Natural killer cell (primary cell): ENCODE results near the gene OR8D2. TPM values are rescaled to one million over a fixed set of nuclear protein-coding genes. Genes with fewer than 3 reads are reported as not detected.

Source experiments
- ATAC-seq, 3 donors: fragments of 150-1000 bp in 2 of 3; fragments of 200-7000 bp in 1 of 3; cut with Tn5 transposase; 1 replicate in 1 of 3; 2 replicates in 2 of 3; pipeline ENCODE4 v1.10.0; 2021; ENCODE audit warnings: mild to moderate bottlenecking in 2 of 3, moderate library complexity in 2 of 3
- DNase-seq, 2 donors: peaks; one replicate each; pipeline versions ENCODE4 v3.0.0 to v3.0.0-alpha.2; 2013 to 2021; ENCODE audit warnings: mixed read lengths in 1 of 2
- H3K27ac ChIP-seq: one replicate; pipeline ENCODE4 v1.5.1; 2013; ENCODE audit warnings: mild to moderate bottlenecking, low read length
- H3K27me3 ChIP-seq: one replicate; pipeline ENCODE4 v1.6.1; 2013; ENCODE audit warnings: low read length; ENCODE audit not compliant: control insufficient read depth, insufficient read depth
- H3K36me3 ChIP-seq: one replicate; pipeline ENCODE4 v1.6.1; 2013; ENCODE audit warnings: low read length; ENCODE audit not compliant: control insufficient read depth, insufficient read depth
- H3K4me1 ChIP-seq: one replicate; pipeline ENCODE4 v1.6.1; 2013; ENCODE audit warnings: low read length; ENCODE audit not compliant: control insufficient read depth, insufficient read depth
- H3K4me3 ChIP-seq: one replicate; pipeline ENCODE4 v1.5.1; 2013; ENCODE audit warnings: low read length
- H3K9me3 ChIP-seq: one replicate; pipeline ENCODE4 v1.6.1; 2013; ENCODE audit warnings: low read length; ENCODE audit not compliant: control insufficient read depth, insufficient read depth
- H3K27ac Mint-ChIP-seq, 2 donors: one replicate each; pipeline ENCODE4 v1.8.0; 2022; ENCODE audit warnings: mild to moderate bottlenecking in 2 of 2, mixed read lengths in 2 of 2, moderate library complexity in 1 of 2
- H3K27me3 Mint-ChIP-seq, 2 donors: one replicate each; pipeline ENCODE4 v1.8.0; 2022; ENCODE audit warnings: low read depth in 2 of 2, mixed read lengths in 2 of 2
- H3K36me3 Mint-ChIP-seq: one replicate; pipeline ENCODE4 v1.8.0; 2022; ENCODE audit warnings: mixed read lengths
- H3K4me1 Mint-ChIP-seq, 2 donors: one replicate each; pipeline ENCODE4 v1.8.0; 2022; ENCODE audit warnings: mixed read lengths in 2 of 2
- H3K4me3 Mint-ChIP-seq: one replicate; pipeline ENCODE4 v1.8.0; 2022; ENCODE audit warnings: mild to moderate bottlenecking, moderate library complexity, mixed read lengths
- H3K9me3 Mint-ChIP-seq, 2 donors: one replicate each; pipeline ENCODE4 v1.8.0; 2022; ENCODE audit warnings: mixed read lengths in 2 of 2
- WGBS: methylation state at CpG from one replicate; pipeline ENCODE4 v1.1.7; 2013; ENCODE audit warnings: missing lambda C conversion rate; ENCODE audit not compliant: insufficient coverage; 5-methylcytosine and 5-hydroxymethylcytosine counted together
- intact Hi-C: fragments of 100-400 bp; cut with micrococcal nuclease; formaldehyde crosslinking; loops from one replicate; pipeline ENCODE4 v1.14.2; 2022
- total RNA-seq, 4 donors: library from RNA; stranded (reverse); fragments of 120-200 nt in 1 of 4; gene quantifications; one replicate each; pipeline versions ENCODE4 v1.2.3 to v1.2.4, GENCODE V29; 2013 to 2022
- TF ChIP-seq, protein P1 (sequence below): fragments of 200-600 bp; IDR thresholded peaks from one replicate; pipeline ENCODE4 v1.8.0; 2022; ENCODE audit warnings: antibody characterized with exemption

Gene OR8D2
- total RNA-seq, 3 donors from 2014 or later (not counting 1 experiment from before 2014, with no cell fraction given), result not detected

DNA sequence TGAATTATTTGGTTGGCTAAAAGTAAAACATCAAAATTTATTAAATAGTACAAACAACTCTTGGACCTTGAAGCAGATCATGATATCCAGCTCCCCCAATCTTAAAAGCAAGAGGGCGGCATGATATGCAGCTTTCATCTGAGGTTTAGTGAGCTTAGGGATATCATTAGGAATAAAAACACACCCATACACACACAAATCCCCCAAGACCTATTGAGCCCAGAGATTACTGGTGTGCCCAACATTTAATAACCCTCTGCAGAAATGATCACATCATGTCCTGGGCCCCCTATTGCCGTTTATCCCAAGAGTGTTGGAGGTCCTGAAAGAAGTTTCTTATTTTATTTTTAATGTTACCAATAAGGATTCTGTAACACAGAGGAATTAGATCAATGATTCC, 6.1 kb downstream of the OR8D2 start, which contains the start of gene OR8D1:
Gene OR8D1 (minus strand): TSS at position 101 of the 400 bp plus-strand sequence. CDS start 3,183 bp downstream, outside the sequence.
- peaks cover 8 to 11% of the 10 kb centered on the region in 2 donors for H3K27me3 Mint-ChIP-seq
- H3K36me3 ChIP-seq, result no peaks in the 10 kb centered on the region
- no peaks in the 10 kb centered on the region for H3K36me3 Mint-ChIP-seq
- no peaks in the 10 kb centered on the region for H3K9me3 ChIP-seq
- TF ChIP-seq, protein P1, sequence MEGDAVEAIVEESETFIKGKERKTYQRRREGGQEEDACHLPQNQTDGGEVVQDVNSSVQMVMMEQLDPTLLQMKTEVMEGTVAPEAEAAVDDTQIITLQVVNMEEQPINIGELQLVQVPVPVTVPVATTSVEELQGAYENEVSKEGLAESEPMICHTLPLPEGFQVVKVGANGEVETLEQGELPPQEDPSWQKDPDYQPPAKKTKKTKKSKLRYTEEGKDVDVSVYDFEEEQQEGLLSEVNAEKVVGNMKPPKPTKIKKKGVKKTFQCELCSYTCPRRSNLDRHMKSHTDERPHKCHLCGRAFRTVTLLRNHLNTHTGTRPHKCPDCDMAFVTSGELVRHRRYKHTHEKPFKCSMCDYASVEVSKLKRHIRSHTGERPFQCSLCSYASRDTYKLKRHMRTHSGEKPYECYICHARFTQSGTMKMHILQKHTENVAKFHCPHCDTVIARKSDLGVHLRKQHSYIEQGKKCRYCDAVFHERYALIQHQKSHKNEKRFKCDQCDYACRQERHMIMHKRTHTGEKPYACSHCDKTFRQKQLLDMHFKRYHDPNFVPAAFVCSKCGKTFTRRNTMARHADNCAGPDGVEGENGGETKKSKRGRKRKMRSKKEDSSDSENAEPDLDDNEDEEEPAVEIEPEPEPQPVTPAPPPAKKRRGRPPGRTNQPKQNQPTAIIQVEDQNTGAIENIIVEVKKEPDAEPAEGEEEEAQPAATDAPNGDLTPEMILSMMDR, result no peak
- no peak within 1 kb of the TSS for H3K27ac ChIP-seq
- H3K27me3 ChIP-seq, result no peaks in the 10 kb centered on the region
- no peak for ATAC-seq
- intact Hi-C loops, result no loop called here
- peaks cover 0 to 2% of the 10 kb centered on the region in 2 donors for H3K9me3 Mint-ChIP-seq
- no peaks in the 10 kb centered on the region for H3K4me1 ChIP-seq
- no peak for DNase-seq
- H3K27ac Mint-ChIP-seq, result no peak within 1 kb of the TSS
- WGBS, result no CpG with 5 or more reads among the region's 2 CpGs
- no peak within 1 kb of the TSS for H3K4me3 Mint-ChIP-seq
- H3K4me3 ChIP-seq, result no peak within 1 kb of the TSS
- H3K4me1 Mint-ChIP-seq, result no peaks in the 10 kb centered on the region

GRCh38 chr11:124313131-124313530, 6.9 kb downstream of the OR8D2 start:
- intact Hi-C loops, result no loop called here
- WGBS, result 90% methylated on average over 4 of the region's 4 CpGs
- Histone ChIP-seq H3K27me3 (no peaks in the 10 kb centered on the region), H3K27ac (no peak overlapping the region), H3K36me3 (no peaks in the 10 kb centered on the region), H3K4me3 (no peak overlapping the region), H3K9me3 (no peaks in the 10 kb centered on the region), H3K4me1 (no peaks in the 10 kb centered on the region)
- DNase-seq, result no peak
- no peaks in the 10 kb centered on the region for H3K4me1 Mint-ChIP-seq
- no peak overlapping the region for H3K27ac Mint-ChIP-seq
- peaks cover 14 to 15% of the 10 kb centered on the region in 2 donors for H3K27me3 Mint-ChIP-seq
- no peaks in the 10 kb centered on the region for H3K36me3 Mint-ChIP-seq
- TF ChIP-seq, protein P1, result no peak
- no peak overlapping the region for H3K4me3 Mint-ChIP-seq
- ATAC-seq, result no peak
- peaks cover 0 to 2% of the 10 kb centered on the region in 2 donors for H3K9me3 Mint-ChIP-seq

DNA sequence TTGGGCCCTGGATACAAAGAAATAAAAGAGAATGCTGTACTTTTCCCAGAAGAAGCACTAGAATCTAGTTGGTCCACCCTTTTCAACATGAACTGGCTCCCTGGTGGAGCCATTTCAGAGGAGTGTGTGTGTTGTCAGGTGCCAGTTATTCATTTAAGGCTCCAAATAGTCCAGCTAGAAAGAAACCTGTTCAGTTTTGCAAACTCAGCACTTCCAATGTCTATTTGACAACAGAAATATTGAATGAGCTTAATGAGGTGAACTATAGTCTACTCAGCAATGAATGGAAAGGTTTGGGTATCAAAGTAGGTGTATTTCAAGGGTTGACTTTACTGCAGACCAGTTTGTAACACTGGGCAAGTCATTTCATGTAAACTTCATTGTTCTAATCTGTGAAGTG, 8.3 kb downstream of the OR8D2 start:
- TF ChIP-seq, protein P1, result no peak
- H3K27ac ChIP-seq, result no peak overlapping the region
- H3K36me3 ChIP-seq, result no peaks in the 10 kb centered on the region
- H3K4me1 ChIP-seq, result no peaks in the 10 kb centered on the region
- no peak overlapping the region for H3K27ac Mint-ChIP-seq
- H3K9me3 Mint-ChIP-seq, result peaks cover 0 to 2% of the 10 kb centered on the region in 2 donors
- no peak for ATAC-seq
- no peaks in the 10 kb centered on the region for H3K4me1 Mint-ChIP-seq
- H3K36me3 Mint-ChIP-seq, result no peaks in the 10 kb centered on the region
- no peak overlapping the region for H3K4me3 Mint-ChIP-seq
- no peaks in the 10 kb centered on the region for H3K27me3 ChIP-seq
- peaks cover 15 to 16% of the 10 kb centered on the region in 2 donors for H3K27me3 Mint-ChIP-seq
- intact Hi-C loops, result no loop called here
- no peaks in the 10 kb centered on the region for H3K9me3 ChIP-seq
- H3K4me3 ChIP-seq, result no peak overlapping the region
- DNase-seq, result no peak

- no peak overlapping the region for H3K27ac ChIP-seq
- H3K36me3 Mint-ChIP-seq, result no peaks in the 10 kb centered on the region
- intact Hi-C loops, result no loop called here
- no peak overlapping the region for H3K4me3 ChIP-seq
- H3K9me3 ChIP-seq, result no peaks in the 10 kb centered on the region
- TF ChIP-seq, protein P1, result no peak
- no peaks in the 10 kb centered on the region for H3K27me3 ChIP-seq
- DNase-seq (no peak), ATAC-seq (no peak)
- no peak overlapping the region for H3K4me3 Mint-ChIP-seq
- no peaks in the 10 kb centered on the region for H3K4me1 ChIP-seq
- H3K36me3 ChIP-seq, result no peaks in the 10 kb centered on the region
- peaks cover 11 to 12% of the 10 kb centered on the region in 2 donors for H3K27me3 Mint-ChIP-seq
- peaks cover 0 to 2% of the 10 kb centered on the region in 2 donors for H3K9me3 Mint-ChIP-seq
- H3K27ac Mint-ChIP-seq, result no peak overlapping the region
- no peaks in the 10 kb centered on the region for H3K4me1 Mint-ChIP-seq
- WGBS, result 86% methylated on average over 5 of the region's 5 CpGs
These were observed 8.7 kb downstream of the OR8D2 start for GRCh38 chr11:124311269-124311668.
